Lower leg skin (tissue), 3 donors: ENCODE results near the gene SEPTIN2.

Source experiments
- CTCF ChIP-seq, 3 donors: fragments of 450-650 bp; IDR thresholded peaks; one replicate each; pipeline ENCODE4 v1.5.1; 2016; ENCODE audit warnings: antibody characterized with exemption in 3 of 3, mild to moderate bottlenecking in 3 of 3, moderate library complexity in 2 of 3
- POLR2A ChIP-seq, 2 donors: fragments of 450-650 bp; IDR thresholded peaks; one replicate each; pipeline ENCODE4 v1.6.1; 2016 to 2017; ENCODE audit warnings: antibody characterized with exemption in 2 of 2, mild to moderate bottlenecking in 1 of 2, moderate library complexity in 1 of 2

GRCh38 chr2:241386519-241386918, 70.8 kb downstream of the SEPTIN2 start:
- TF ChIP-seq POLR2A (IDR thresholded peaks at IDR 0.05) = no peak
- TF ChIP-seq CTCF (IDR thresholded peaks at IDR 0.05) = no peak
